Brain microvascular endothelial cell (primary cell): ENCODE data around the gene CAMK2D.

Source experiments
- DNase-seq: peaks from one replicate; pipeline ENCODE4 v3.0.0-alpha.2; 2020
- H3K27ac ChIP-seq: fragments of 250-450 bp; sonication (Bioruptor Pico); 2 replicates; pipeline ENCODE4 v1.5.1; 2020; ENCODE audit warnings: mild to moderate bottlenecking, moderate library complexity
- H3K27me3 ChIP-seq: fragments of 250-450 bp; sonication (Bioruptor Pico); replicated peaks from 2 replicates; pipeline ENCODE4 v1.5.1; 2020; ENCODE audit warnings: mild to moderate bottlenecking
- H3K36me3 ChIP-seq: fragments of 250-450 bp; sonication (Bioruptor Pico); replicated peaks from 2 replicates; pipeline ENCODE4 v1.5.1; 2020; ENCODE audit warnings: mild to moderate bottlenecking
- H3K4me3 ChIP-seq: 2 replicates; pipeline ENCODE4 v1.5.1; 2011; ENCODE audit warnings: low read depth, mild to moderate bottlenecking, control low read depth, low read length, moderate library complexity
- CTCF ChIP-seq: IDR thresholded peaks from 2 replicates; pipeline ENCODE4 v1.5.1; 2011; ENCODE audit warnings: low read depth, mild to moderate bottlenecking, moderate library complexity, low read length, control low read depth, inconsistent platforms; ENCODE audit errors: missing control alignments
- in situ Hi-C: cut with HindIII; loops from 2 replicates; pipeline ENCODE4 v1.10.0; 2017; ENCODE audit warnings: low sequenced_read_pairs, low pct_ligation_motif_present

The CAMK2D gene

GRCh38 chr4:113745711-113746110 lies 15.8 kb downstream of the CAMK2D start:
- Histone ChIP-seq H3K4me3 (no peak overlapping the region), H3K27ac (no peak overlapping the region), H3K27me3 (no peaks in the 10 kb centered on the region), H3K36me3 (no peaks in the 10 kb centered on the region)
- in situ Hi-C loops = no loop called here
- TF ChIP-seq CTCF = no peak
- DNase-seq = no peak

- H3K27me3 ChIP-seq = no peaks in the 10 kb centered on the region
- H3K4me3 ChIP-seq = no peak overlapping the region
- no peaks in the 10 kb centered on the region for H3K36me3 ChIP-seq
- in situ Hi-C loops = no loop called here
- peak; percentile 9 for DNase-seq
- no peak for TF ChIP-seq CTCF
- H3K27ac ChIP-seq = no peak overlapping the region
Observed at GRCh38 chr4:113744667-113745240, 16.8 kb downstream of the CAMK2D start.

GRCh38 chr4:113743690-113744089 lies 17.8 kb downstream of the CAMK2D start:
- DNase-seq = no peak
- Histone ChIP-seq H3K27ac (no peak overlapping the region), H3K36me3 (no peaks in the 10 kb centered on the region), H3K4me3 (no peak overlapping the region), H3K27me3 (no peaks in the 10 kb centered on the region)
- TF ChIP-seq CTCF = no peak
- in situ Hi-C loops = no loop called here

- no peak for TF ChIP-seq CTCF
- DNase-seq = no peak
- no peaks in the 10 kb centered on the region for H3K36me3 ChIP-seq
- H3K4me3 ChIP-seq = no peak overlapping the region
- no peaks in the 10 kb centered on the region for H3K27me3 ChIP-seq
- no peak overlapping the region for H3K27ac ChIP-seq
- in situ Hi-C loops = no loop called here
Observed at GRCh38 chr4:113742643-113743042, 18.9 kb downstream of the CAMK2D start.

- in situ Hi-C loops = no loop called here
- no peak for TF ChIP-seq CTCF
- H3K36me3 ChIP-seq = no peaks in the 10 kb centered on the region
Observed at GRCh38 chr4:113741956-113742355, 19.6 kb downstream of the CAMK2D start.

GRCh38 chr4:113740857-113741379 lies 20.6 kb downstream of the CAMK2D start:
- H3K36me3 ChIP-seq = no peaks in the 10 kb centered on the region
- no peak overlapping the region for H3K4me3 ChIP-seq
- DNase-seq = no peak
- in situ Hi-C loops = no loop called here
- H3K27ac ChIP-seq = no peak overlapping the region
- H3K27me3 ChIP-seq = no peaks in the 10 kb centered on the region
- TF ChIP-seq CTCF = no peak

More at GRCh38 chr4:113741956-113742355, 19.6 kb downstream of the CAMK2D start:
- Histone ChIP-seq H3K27ac (no peak overlapping the region), H3K27me3 (no peaks in the 10 kb centered on the region), H3K4me3 (no peak overlapping the region)
- DNase-seq = no peak
